ENCODE results near the gene BORCS5.

- no peak for TF ChIP-seq CTCF (IDR thresholded peaks at IDR 0.05)
- TF ChIP-seq POLR2A (IDR thresholded peaks at IDR 0.05): no peak
These were observed 129.9 kb downstream of the BORCS5 start for GRCh38 chr12:12486661-12487240.
